Tibial nerve (tissue), 4 donors: ENCODE results near the gene TNXB.
"Not testable (repeated sequence)": the region's sequence is repeated elsewhere in the genome, so short reads cannot be mapped to it uniquely, and the experiment has no call there.

Experiments used
- EP300 ChIP-seq, 2 donors: sonication (generic); formaldehyde crosslinking; IDR thresholded peaks; one replicate each; pipeline ENCODE4 v1.6.1; 2017; ENCODE audit warnings: antibody characterized with exemption in 2 of 2, mild to moderate bottlenecking in 1 of 2
- TF ChIP-seq, protein P1 (sequence below), 5 experiments: fragments of 200-600 bp in 3 of 5; fragments of 450-650 bp in 2 of 5; sonication (generic) in 3 of 5; IDR thresholded peaks; one replicate each; pipeline ENCODE4 v1.5.1; 2016 to 2019; ENCODE audit warnings: antibody characterized with exemption in 5 of 5, mild to moderate bottlenecking in 3 of 5, moderate library complexity in 2 of 5

DNA sequence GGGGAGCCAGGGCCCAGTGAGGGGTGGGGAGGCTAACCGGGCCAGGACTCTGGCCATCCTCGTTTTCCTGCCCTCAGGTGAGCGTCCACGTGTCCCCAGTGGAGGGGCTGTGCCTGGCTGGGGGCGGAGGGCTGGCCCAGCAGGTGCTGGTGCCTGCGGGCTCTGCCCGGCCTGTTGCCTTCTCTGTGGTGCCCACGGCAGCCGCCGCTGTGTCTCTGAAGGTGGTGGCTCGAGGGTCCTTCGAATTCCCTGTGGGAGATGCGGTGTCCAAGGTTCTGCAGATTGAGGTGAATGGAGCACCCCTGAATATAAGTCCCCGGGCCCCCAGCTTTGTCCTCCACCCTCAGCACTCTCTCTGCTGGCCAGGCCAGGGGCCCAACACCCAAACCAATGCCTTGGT, 114.7 kb downstream of the TNXB start:
- TF ChIP-seq, protein P1, sequence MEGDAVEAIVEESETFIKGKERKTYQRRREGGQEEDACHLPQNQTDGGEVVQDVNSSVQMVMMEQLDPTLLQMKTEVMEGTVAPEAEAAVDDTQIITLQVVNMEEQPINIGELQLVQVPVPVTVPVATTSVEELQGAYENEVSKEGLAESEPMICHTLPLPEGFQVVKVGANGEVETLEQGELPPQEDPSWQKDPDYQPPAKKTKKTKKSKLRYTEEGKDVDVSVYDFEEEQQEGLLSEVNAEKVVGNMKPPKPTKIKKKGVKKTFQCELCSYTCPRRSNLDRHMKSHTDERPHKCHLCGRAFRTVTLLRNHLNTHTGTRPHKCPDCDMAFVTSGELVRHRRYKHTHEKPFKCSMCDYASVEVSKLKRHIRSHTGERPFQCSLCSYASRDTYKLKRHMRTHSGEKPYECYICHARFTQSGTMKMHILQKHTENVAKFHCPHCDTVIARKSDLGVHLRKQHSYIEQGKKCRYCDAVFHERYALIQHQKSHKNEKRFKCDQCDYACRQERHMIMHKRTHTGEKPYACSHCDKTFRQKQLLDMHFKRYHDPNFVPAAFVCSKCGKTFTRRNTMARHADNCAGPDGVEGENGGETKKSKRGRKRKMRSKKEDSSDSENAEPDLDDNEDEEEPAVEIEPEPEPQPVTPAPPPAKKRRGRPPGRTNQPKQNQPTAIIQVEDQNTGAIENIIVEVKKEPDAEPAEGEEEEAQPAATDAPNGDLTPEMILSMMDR (IDR thresholded peaks at IDR 0.05): not testable (repeated sequence)
- not testable (repeated sequence) for TF ChIP-seq EP300 (IDR thresholded peaks at IDR 0.05)
